Liver (tissue), 3 donors: Measurements from ENCODE around the gene CST3.

Experiments
- CTCF ChIP-seq: fragments of 150-350 bp; IDR thresholded peaks from 2 replicates; pipeline ENCODE4 v1.5.1; 2017; ENCODE audit warnings: improper control_type of control experiment, low read depth, low read length; ENCODE audit not compliant: missing input control
- GABPA ChIP-seq, 2 donors: IDR thresholded peaks in 1 of 2; conservative IDR thresholded peaks in 1 of 2; 2 replicates each; pipeline ENCODE4 v1.6.1; 2016; ENCODE audit warnings: antibody characterized with exemption in 2 of 2, mild to moderate bottlenecking in 1 of 2, moderate library complexity in 1 of 2
- donor health status: healthy.
- donor health status: healthy.

DNA sequence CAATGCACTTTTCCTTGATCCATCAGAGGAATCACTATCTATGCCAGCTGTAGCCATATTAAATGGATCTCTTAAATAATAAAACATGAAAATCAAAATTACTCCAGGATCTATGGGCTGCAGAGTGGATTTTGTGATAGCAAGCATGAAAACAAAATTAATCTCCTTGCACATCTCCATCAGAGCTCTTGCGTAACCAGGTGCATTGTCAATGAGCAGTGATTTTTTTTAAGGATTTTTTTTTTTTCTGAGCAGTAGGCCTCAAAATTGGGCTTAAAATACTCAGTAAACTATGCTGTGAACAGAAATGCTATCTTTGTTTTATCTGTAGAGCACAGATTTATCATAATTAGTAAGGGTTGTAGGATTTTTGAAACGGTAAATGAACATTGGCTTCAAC lies 11.5 kb upstream of the CST3 start:
- TF ChIP-seq GABPA (IDR thresholded peaks at IDR 0.05 in 1 of 2, conservative IDR thresholded peaks at IDR 0.05 in 1 of 2) (no peak), CTCF (no peak)
